ENCODE measurements around the gene RANBP1. TPM values are rescaled to one million over a fixed set of nuclear protein-coding genes. Genes with fewer than 3 reads are reported as not detected.

RANBP1 gene
- total RNA-seq, 1 experiment from 2014 or later, result 186 TPM

- DNase-seq (ENCODE audit: extremely low read depth, low read depth), result no peak
These were observed 2.6 kb downstream of the RANBP1 start for GRCh38 chr22:20118300-20119020.

- no peak for DNase-seq (ENCODE audit: extremely low read depth, low read depth)
These were observed 6.0 kb downstream of the RANBP1 start for GRCh38 chr22:20121856-20122415.

GRCh38 chr22:20123366-20124082, 7.6 kb downstream of the RANBP1 start:
- DNase-seq (ENCODE audit: extremely low read depth, low read depth), result no peak

- DNase-seq (ENCODE audit: extremely low read depth, low read depth), result no peak
These were observed 8.3 kb downstream of the RANBP1 start for GRCh38 chr22:20124083-20124787.

GRCh38 chr22:20125201-20126174, 9.6 kb downstream of the RANBP1 start:
- DNase-seq (ENCODE audit: extremely low read depth, low read depth), result no peak

GRCh38 chr22:20126284-20127029, 10.6 kb downstream of the RANBP1 start:
- no peak for DNase-seq (ENCODE audit: extremely low read depth, low read depth)

- DNase-seq (ENCODE audit: extremely low read depth, low read depth), result no peak
These were observed 11.5 kb downstream of the RANBP1 start for GRCh38 chr22:20127318-20127868.

GRCh38 chr22:20127869-20128618, 12.1 kb downstream of the RANBP1 start:
- no peak for DNase-seq (ENCODE audit: extremely low read depth, low read depth)

GRCh38 chr22:20128619-20128901, 12.7 kb downstream of the RANBP1 start:
- DNase-seq (ENCODE audit: extremely low read depth, low read depth), result no peak

- peak; percentile 16 for DNase-seq (ENCODE audit: extremely low read depth, low read depth)
These were observed 13.2 kb downstream of the RANBP1 start for GRCh38 chr22:20128902-20129746.

- no peak for DNase-seq (ENCODE audit: extremely low read depth, low read depth)
These were observed 13.8 kb downstream of the RANBP1 start for GRCh38 chr22:20129747-20130014.

- DNase-seq (ENCODE audit: extremely low read depth, low read depth), result no peak
These were observed 14.4 kb downstream of the RANBP1 start for GRCh38 chr22:20130319-20130718.

GRCh38 chr22:20130731-20131596, 15.1 kb downstream of the RANBP1 start:
- peak; percentile 35 for DNase-seq (ENCODE audit: extremely low read depth, low read depth)

- DNase-seq (ENCODE audit: extremely low read depth, low read depth), result no peak
These were observed 15.6 kb downstream of the RANBP1 start, which contains the start of gene ZDHHC8 for GRCh38 chr22:20131597-20131858. TSS of gene ZDHHC8 (plus strand) at chr22:20131804. CDS start at chr22:20131948, 144 bp downstream.

- DNase-seq (ENCODE audit: extremely low read depth, low read depth), result no peak
These were observed 16.2 kb downstream of the RANBP1 start for GRCh38 chr22:20131859-20132685.

GRCh38 chr22:20132686-20133246, 16.9 kb downstream of the RANBP1 start:
- no peak for DNase-seq (ENCODE audit: extremely low read depth, low read depth)
